ENCODE data around the gene SEC14L5. TPM values are rescaled to one million over a fixed set of nuclear protein-coding genes. Genes with fewer than 3 reads are reported as not detected.

The SEC14L5 gene
- total and polyA plus RNA-seq, 10 donors = 0.06 to 0.94 (median 0.26) TPM; not detected in 1

- no peaks in the 10 kb centered on the region for H3K36me3 ChIP-seq
- peak overlapping the region in 1 of 8 donors; percentile 68 for H3K4me3 ChIP-seq
- no peak overlapping the region for H3K27ac ChIP-seq
- H3K27me3 ChIP-seq (replicated peaks in 1 of 7) = peaks cover 8 to 74% (median 39%) of the 10 kb centered on the region in 7 donors
- no peak for DNase-seq
- intact Hi-C loops (cut with DNase I; ENCODE audit: low total_unique reads) = no loop called here
- 70 to 83% (median 76%) methylated on average over 18 to 19 of the region's 19 CpGs for WGBS, 5 donors
- H3K9me3 ChIP-seq = no peaks in the 10 kb centered on the region
- TF ChIP-seq POLR2AphosphoS5 (IDR thresholded peaks at IDR 0.05) (no peak), POLR2A (IDR thresholded peaks at IDR 0.05) (no peak), CTCF (IDR thresholded peaks at IDR 0.05 in 8 of 11, conservative IDR thresholded peaks at IDR 0.05 in 3 of 11) (no peak)
- peaks cover 8 to 22% (median 16%) of the 10 kb centered on the region in 6 donors for H3K4me1 ChIP-seq
Observed at GRCh38 chr16:4935241-4935855, 22.8 kb upstream of the SEC14L5 start.

GRCh38 chr16:4936181-4936990 lies 21.7 kb upstream of the SEC14L5 start:
- WGBS, 5 donors = 2 to 3% (median 2%) methylated on average over 18 to 64 of the region's 64 CpGs
- no peaks in the 10 kb centered on the region for H3K36me3 ChIP-seq
- peaks cover 8 to 82% (median 39%) of the 10 kb centered on the region in 7 donors for H3K27me3 ChIP-seq (replicated peaks in 1 of 7)

GRCh38 chr16:4936991-4937781 lies 20.9 kb upstream of the SEC14L5 start, which contains the start of gene PPL:
TSS of gene PPL (minus strand) at chr16:4937148. CDS start at chr16:4937045, 103 bp downstream.
- Histone ChIP-seq H3K36me3 (no peaks in the 10 kb centered on the region), H3K27ac (no peak within 1 kb of the TSS), H3K4me1 (peaks cover 8 to 22% (median 16%) of the 10 kb centered on the region in 6 donors), H3K9me3 (no peaks in the 10 kb centered on the region), H3K27me3 (replicated peaks in 1 of 7) (peaks cover 8 to 82% (median 39%) of the 10 kb centered on the region in 7 donors), H3K4me3 (peak within 1 kb of the TSS; percentile 9 to 68 (median 35))
- intact Hi-C loops (cut with DNase I; ENCODE audit: low total_unique reads) = no loop called here
- no peak for TF ChIP-seq POLR2A (IDR thresholded peaks at IDR 0.05)
- TF ChIP-seq POLR2AphosphoS5 (IDR thresholded peaks at IDR 0.05) = no peak
- no peak for TF ChIP-seq CTCF (IDR thresholded peaks at IDR 0.05 in 8 of 11, conservative IDR thresholded peaks at IDR 0.05 in 3 of 11)
- no peak for DNase-seq
- 8 to 20% (median 9%) methylated on average over 30 to 76 of the region's 76 CpGs for WGBS, 5 donors

More at GRCh38 chr16:4936181-4936990, 21.7 kb upstream of the SEC14L5 start:
- H3K4me3 ChIP-seq = peak overlapping the region; percentile 9 to 68 (median 35)
- H3K9me3 ChIP-seq = no peaks in the 10 kb centered on the region
- H3K4me1 ChIP-seq = peaks cover 8 to 22% (median 16%) of the 10 kb centered on the region in 6 donors
- no peak overlapping the region for H3K27ac ChIP-seq
- intact Hi-C loops (cut with DNase I; ENCODE audit: low total_unique reads) = no loop called here
- no peak for DNase-seq
- TF ChIP-seq POLR2AphosphoS5 (IDR thresholded peaks at IDR 0.05) = no peak
- TF ChIP-seq CTCF (IDR thresholded peaks at IDR 0.05 in 8 of 11, conservative IDR thresholded peaks at IDR 0.05 in 3 of 11) = peak in 1 of 11 experiments; percentile 12

All from spleen (tissue), 11 donors.